Neural cell (in vitro differentiated cells): ENCODE results near the gene CLDN15. TPM values are rescaled to one million over a fixed set of nuclear protein-coding genes. Genes with fewer than 3 reads are reported as not detected.

ENCODE experiments used
- H2AFZ ChIP-seq: fragments of 200-600, 300-800 bp; sonication (generic), shearing (Covaris generic); 2 replicates; pipeline ENCODE4 v1.6.0; 2014; ENCODE audit warnings: low read depth, mild to moderate bottlenecking, antibody characterized with exemption, low read length, moderate library complexity
- H3F3A ChIP-seq: fragments of 200-600 bp; shearing (Covaris generic); 2 replicates; pipeline ENCODE4 v1.6.1; 2016; ENCODE audit warnings: mild to moderate bottlenecking, moderate library complexity, mixed read lengths, antibody characterized with exemption, low read length; ENCODE audit not compliant: insufficient read depth, poor library complexity, severe bottlenecking
- H3K27ac ChIP-seq: fragments of 200-600, 300-800 bp; sonication (generic), shearing (Covaris generic); 2 replicates; pipeline ENCODE4 v1.5.1; 2014; ENCODE audit warnings: mild to moderate bottlenecking, low read length, moderate library complexity
- H3K27me3 ChIP-seq: fragments of 300-800, 200-600 bp; sonication (generic), shearing (Covaris generic); 2 replicates; pipeline ENCODE4 v1.6.0; 2014; ENCODE audit warnings: mild to moderate bottlenecking, low read depth, low read length, moderate library complexity; ENCODE audit not compliant: insufficient read depth
- H3K36me3 ChIP-seq: fragments of 300-800, 200-600 bp; sonication (generic), shearing (Covaris generic); 2 replicates; pipeline ENCODE4 v1.5.1; 2014; ENCODE audit warnings: mild to moderate bottlenecking, antibody characterized with exemption, low read length, moderate library complexity; ENCODE audit not compliant: insufficient read depth
- H3K4me2 ChIP-seq: fragments of 300-800, 200-600 bp; sonication (generic), shearing (Covaris generic); 2 replicates; pipeline ENCODE4 v1.6.0; 2014; ENCODE audit warnings: mild to moderate bottlenecking, low read length
- H3K4me3 ChIP-seq: fragments of 300-800, 200-600 bp; sonication (generic), shearing (Covaris generic); 2 replicates; pipeline ENCODE4 v1.5.1; 2014; ENCODE audit warnings: mild to moderate bottlenecking, low read length, moderate library complexity
- H3K79me2 ChIP-seq: fragments of 200-600 bp; shearing (Covaris generic); replicated peaks from 2 replicates; pipeline ENCODE4 v1.6.0; 2014; ENCODE audit warnings: mild to moderate bottlenecking, low read length, moderate library complexity; ENCODE audit not compliant: insufficient read depth
- H3K9ac ChIP-seq: fragments of 300-800, 200-600 bp; sonication (generic), shearing (Covaris generic); 2 replicates; pipeline ENCODE4 v1.6.1; 2016; ENCODE audit warnings: mild to moderate bottlenecking, low read length, mixed read lengths
- H3K9me2 ChIP-seq: fragments of 200-600 bp; shearing (Covaris generic); 2 replicates; pipeline ENCODE4 v1.6.1; 2016; ENCODE audit warnings: mild to moderate bottlenecking, low read length, mixed read lengths; ENCODE audit not compliant: insufficient read depth
- H3K9me3 ChIP-seq: fragments of 200-600, 300-800 bp; sonication (generic), shearing (Covaris generic); 2 replicates; pipeline ENCODE4 v1.6.1; 2016; ENCODE audit warnings: mild to moderate bottlenecking, mixed run types, low read length, moderate library complexity, mixed read lengths
- H4K20me1 ChIP-seq: fragments of 200-600 bp; shearing (Covaris generic); 2 replicates; pipeline ENCODE4 v1.6.1; 2016; ENCODE audit warnings: mild to moderate bottlenecking, mixed run types; ENCODE audit not compliant: insufficient read depth
- EP300 ChIP-seq: fragments of 450-650 bp; conservative IDR thresholded peaks from 2 replicates; pipeline ENCODE4 v1.6.1; 2014; ENCODE audit warnings: antibody characterized with exemption, mild to moderate bottlenecking, moderate library complexity; ENCODE audit not compliant: poor library complexity, severe bottlenecking
- EZH2 ChIP-seq: fragments of 200-600, 300-800 bp; shearing (Covaris generic), sonication (generic); IDR thresholded peaks from 2 replicates; pipeline ENCODE4 v1.6.1; 2014; ENCODE audit warnings: antibody characterized with exemption, low read length, borderline replicate concordance, mild to moderate bottlenecking; ENCODE audit not compliant: insufficient read depth, poor library complexity, severe bottlenecking
- MXI1 ChIP-seq: fragments of 450-650 bp; conservative IDR thresholded peaks from 2 replicates; pipeline ENCODE4 v1.6.1; 2014; ENCODE audit warnings: antibody characterized with exemption, mild to moderate bottlenecking; ENCODE audit not compliant: poor library complexity, severe bottlenecking
- POLR2AphosphoS5 ChIP-seq: IDR thresholded peaks from 2 replicates; pipeline ENCODE4 v1.6.1; 2012
- RAD21 ChIP-seq: fragments of 450-650 bp; conservative IDR thresholded peaks from 2 replicates; pipeline ENCODE4 v1.6.1; 2014; ENCODE audit warnings: antibody characterized with exemption, mild to moderate bottlenecking, moderate library complexity
- REST ChIP-seq: IDR thresholded peaks from 2 replicates; pipeline ENCODE4 v1.6.1; 2012; ENCODE audit warnings: borderline replicate concordance
- SMC3 ChIP-seq: fragments of 450-650 bp; conservative IDR thresholded peaks from 2 replicates; pipeline ENCODE4 v1.6.1; 2014; ENCODE audit warnings: antibody characterized with exemption, mild to moderate bottlenecking, moderate library complexity; ENCODE audit not compliant: poor library complexity
- TAF1 ChIP-seq: IDR thresholded peaks from 2 replicates; pipeline ENCODE4 v1.6.1; 2012; ENCODE audit warnings: low read depth
- polyA plus RNA-seq: library from polyadenylated mRNA; depleted of rRNA; stranded (reverse); fragments of >200 nt; gene quantifications from 2 replicates; pipeline ENCODE4 v1.2.3, GENCODE V29; 2014
- TF ChIP-seq, protein P1 (sequence below): fragments of 450-650 bp; IDR thresholded peaks from 2 replicates; pipeline ENCODE4 v1.5.1; 2014; ENCODE audit warnings: antibody characterized with exemption, mild to moderate bottlenecking, moderate library complexity; ENCODE audit not compliant: poor library complexity, severe bottlenecking

Gene CLDN15
- polyA plus RNA-seq, 1 donor from 2014 or later, result 10.9 TPM

GRCh38 chr7:101189109-101189508, 48.5 kb downstream of the CLDN15 start:
- Histone ChIP-seq H3F3A (no peaks in the 10 kb centered on the region), H3K27ac (no peak overlapping the region), H3K4me2 (no peak overlapping the region), H3K79me2 (no peaks in the 10 kb centered on the region), H3K36me3 (no peaks in the 10 kb centered on the region), H2AFZ (no peak overlapping the region), H3K9ac (no peak overlapping the region), H3K9me3 (no peaks in the 10 kb centered on the region), H4K20me1 (no peaks in the 10 kb centered on the region), H3K27me3 (no peaks in the 10 kb centered on the region), H3K4me3 (no peak overlapping the region), H3K9me2 (no peaks in the 10 kb centered on the region)
- TF ChIP-seq EP300 (no peak), EZH2 (no peak), SMC3 (no peak), RAD21 (no peak), REST (no peak)
- TF ChIP-seq, protein P1, sequence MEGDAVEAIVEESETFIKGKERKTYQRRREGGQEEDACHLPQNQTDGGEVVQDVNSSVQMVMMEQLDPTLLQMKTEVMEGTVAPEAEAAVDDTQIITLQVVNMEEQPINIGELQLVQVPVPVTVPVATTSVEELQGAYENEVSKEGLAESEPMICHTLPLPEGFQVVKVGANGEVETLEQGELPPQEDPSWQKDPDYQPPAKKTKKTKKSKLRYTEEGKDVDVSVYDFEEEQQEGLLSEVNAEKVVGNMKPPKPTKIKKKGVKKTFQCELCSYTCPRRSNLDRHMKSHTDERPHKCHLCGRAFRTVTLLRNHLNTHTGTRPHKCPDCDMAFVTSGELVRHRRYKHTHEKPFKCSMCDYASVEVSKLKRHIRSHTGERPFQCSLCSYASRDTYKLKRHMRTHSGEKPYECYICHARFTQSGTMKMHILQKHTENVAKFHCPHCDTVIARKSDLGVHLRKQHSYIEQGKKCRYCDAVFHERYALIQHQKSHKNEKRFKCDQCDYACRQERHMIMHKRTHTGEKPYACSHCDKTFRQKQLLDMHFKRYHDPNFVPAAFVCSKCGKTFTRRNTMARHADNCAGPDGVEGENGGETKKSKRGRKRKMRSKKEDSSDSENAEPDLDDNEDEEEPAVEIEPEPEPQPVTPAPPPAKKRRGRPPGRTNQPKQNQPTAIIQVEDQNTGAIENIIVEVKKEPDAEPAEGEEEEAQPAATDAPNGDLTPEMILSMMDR, result no peak

- no peak overlapping the region for H2AFZ ChIP-seq
- H3F3A ChIP-seq, result no peaks in the 10 kb centered on the region
- no peaks in the 10 kb centered on the region for H3K79me2 ChIP-seq
- no peak overlapping the region for H3K4me3 ChIP-seq
- H3K27me3 ChIP-seq, result no peaks in the 10 kb centered on the region
- H3K9ac ChIP-seq, result no peak overlapping the region
- no peaks in the 10 kb centered on the region for H4K20me1 ChIP-seq
- no peaks in the 10 kb centered on the region for H3K36me3 ChIP-seq
- no peak overlapping the region for H3K4me2 ChIP-seq
- TF ChIP-seq EZH2, result no peak
- TF ChIP-seq EP300, result no peak
- no peak for TF ChIP-seq SMC3
- TF ChIP-seq MXI1, result no peak
- TF ChIP-seq POLR2AphosphoS5, result no peak
- no peak for TF ChIP-seq TAF1
- TF ChIP-seq RAD21, result no peak
- no peak for TF ChIP-seq REST
- TF ChIP-seq, protein P1, result no peak
- no peak overlapping the region for H3K27ac ChIP-seq
- no peaks in the 10 kb centered on the region for H3K9me3 ChIP-seq
- no peaks in the 10 kb centered on the region for H3K9me2 ChIP-seq
Measured at GRCh38 chr7:101186844-101187428, 50.7 kb downstream of the CLDN15 start.
